GM18511 (cell line): ENCODE data around the gene DST.
"Not testable (repeated sequence)": the region's sequence is repeated elsewhere in the genome, so short reads cannot be mapped to it uniquely, and the experiment has no call there.

Experiments used
- ATAC-seq: cut with Tn5 transposase; IDR thresholded peaks from one replicate; pipeline ENCODE4 v1.9.1; 2021; ENCODE audit warnings: mild to moderate bottlenecking, moderate library complexity; ENCODE audit not compliant: unreplicated experiment

The DST gene

GRCh38 chr6:56663344-56663743, 20.7 kb upstream of the DST start:
- no peak for ATAC-seq

GRCh38 chr6:56661338-56661737, 18.6 kb upstream of the DST start:
- not testable (repeated sequence) for ATAC-seq

GRCh38 chr6:56660381-56660730, 17.7 kb upstream of the DST start:
- ATAC-seq: peak; percentile 51

GRCh38 chr6:56659721-56660380, 17.2 kb upstream of the DST start:
- ATAC-seq: peak; percentile 93

- no peak for ATAC-seq
Measured at GRCh38 chr6:56658326-56658725, 15.6 kb upstream of the DST start.

- ATAC-seq: no peak
Measured at GRCh38 chr6:56657354-56657753, 14.7 kb upstream of the DST start.

GRCh38 chr6:56656466-56656865, 13.8 kb upstream of the DST start:
- ATAC-seq: no peak

- ATAC-seq: no peak
Measured at GRCh38 chr6:56655996-56656395, 13.3 kb upstream of the DST start.

GRCh38 chr6:56655249-56655648, 12.6 kb upstream of the DST start:
- no peak for ATAC-seq

GRCh38 chr6:56652994-56653393, 10.3 kb upstream of the DST start:
- ATAC-seq: no peak

- ATAC-seq: no peak
Measured at GRCh38 chr6:56652231-56652630, 9.5 kb upstream of the DST start.

- ATAC-seq: no peak
Measured at GRCh38 chr6:56650191-56650590, 7.5 kb upstream of the DST start.

GRCh38 chr6:56649782-56650181, 7.1 kb upstream of the DST start:
- ATAC-seq: no peak

- ATAC-seq: no peak
Measured at GRCh38 chr6:56649053-56649769, 6.5 kb upstream of the DST start.

GRCh38 chr6:56647172-56647762, 4.6 kb upstream of the DST start:
- no peak for ATAC-seq

- ATAC-seq: no peak
Measured at GRCh38 chr6:56644366-56644765, 1.7 kb upstream of the DST start.

GRCh38 chr6:56643379-56644089, 845 bp upstream of the DST start:
- no peak for ATAC-seq

GRCh38 chr6:56640374-56640773, 2.3 kb downstream of the DST start:
- ATAC-seq: no peak

GRCh38 chr6:56638760-56639159, 3.9 kb downstream of the DST start:
- no peak for ATAC-seq

- ATAC-seq: no peak
Measured at GRCh38 chr6:56637640-56638039, 5.0 kb downstream of the DST start.

- ATAC-seq: no peak
Measured at GRCh38 chr6:56628105-56628504, 14.6 kb downstream of the DST start.

GRCh38 chr6:56625356-56625755, 17.3 kb downstream of the DST start:
- ATAC-seq: no peak
